Neutrophil (primary cell): Measurements from ENCODE around the gene KDM7A.

Experiments used
- H3K27ac ChIP-seq: fragments of 200-600 bp; sonication (generic); 2 replicates; pipeline ENCODE4 v1.5.1; 2016; ENCODE audit warnings: mild to moderate bottlenecking, moderate library complexity
- H3K27me3 ChIP-seq: fragments of 200-600 bp; sonication (generic); 2 replicates; pipeline ENCODE4 v1.6.0; 2016; ENCODE audit warnings: mild to moderate bottlenecking
- H3K36me3 ChIP-seq: fragments of 200-600 bp; sonication (generic); 2 replicates; pipeline ENCODE4 v1.5.1; 2017
- H3K4me1 ChIP-seq, 2 experiments: fragments of 200-600 bp in 1 of 2; sonication (generic) in 1 of 2; 1 replicate in 1 of 2; 2 replicates in 1 of 2; pipeline versions ENCODE4 v1.5.1 to v1.6.1; 2013 to 2016; ENCODE audit warnings: low read depth in 1 of 2, low read length in 1 of 2, mild to moderate bottlenecking in 1 of 2, moderate library complexity in 1 of 2; ENCODE audit not compliant: control insufficient read depth in 1 of 2, insufficient read depth in 1 of 2
- H3K4me3 ChIP-seq, 2 experiments: fragments of 200-600 bp in 1 of 2; sonication (generic) in 1 of 2; 1 replicate in 1 of 2; 2 replicates in 1 of 2; pipeline ENCODE4 v1.5.1; 2013 to 2016; ENCODE audit warnings: low read depth in 1 of 2, low read length in 1 of 2, mild to moderate bottlenecking in 1 of 2, moderate library complexity in 1 of 2
- H3K9me3 ChIP-seq: fragments of 200-600 bp; sonication (generic); 2 replicates; pipeline ENCODE4 v1.5.1; 2016
- CTCF ChIP-seq: fragments of 200-600 bp; sonication (generic); IDR thresholded peaks from 2 replicates; pipeline ENCODE4 v1.5.1; 2016; ENCODE audit warnings: antibody characterized with exemption

The KDM7A gene

GRCh38 chr7:140197218-140197890 is 20.6 kb upstream of the KDM7A start:
- H3K36me3 ChIP-seq = no peaks in the 10 kb centered on the region
- no peaks in the 10 kb centered on the region for H3K4me1 ChIP-seq
- H3K27me3 ChIP-seq = peaks cover 6% of the 10 kb centered on the region
- H3K4me3 ChIP-seq = no peak overlapping the region
- no peak overlapping the region for H3K27ac ChIP-seq
- no peaks in the 10 kb centered on the region for H3K9me3 ChIP-seq
- TF ChIP-seq CTCF = no peak

DNA sequence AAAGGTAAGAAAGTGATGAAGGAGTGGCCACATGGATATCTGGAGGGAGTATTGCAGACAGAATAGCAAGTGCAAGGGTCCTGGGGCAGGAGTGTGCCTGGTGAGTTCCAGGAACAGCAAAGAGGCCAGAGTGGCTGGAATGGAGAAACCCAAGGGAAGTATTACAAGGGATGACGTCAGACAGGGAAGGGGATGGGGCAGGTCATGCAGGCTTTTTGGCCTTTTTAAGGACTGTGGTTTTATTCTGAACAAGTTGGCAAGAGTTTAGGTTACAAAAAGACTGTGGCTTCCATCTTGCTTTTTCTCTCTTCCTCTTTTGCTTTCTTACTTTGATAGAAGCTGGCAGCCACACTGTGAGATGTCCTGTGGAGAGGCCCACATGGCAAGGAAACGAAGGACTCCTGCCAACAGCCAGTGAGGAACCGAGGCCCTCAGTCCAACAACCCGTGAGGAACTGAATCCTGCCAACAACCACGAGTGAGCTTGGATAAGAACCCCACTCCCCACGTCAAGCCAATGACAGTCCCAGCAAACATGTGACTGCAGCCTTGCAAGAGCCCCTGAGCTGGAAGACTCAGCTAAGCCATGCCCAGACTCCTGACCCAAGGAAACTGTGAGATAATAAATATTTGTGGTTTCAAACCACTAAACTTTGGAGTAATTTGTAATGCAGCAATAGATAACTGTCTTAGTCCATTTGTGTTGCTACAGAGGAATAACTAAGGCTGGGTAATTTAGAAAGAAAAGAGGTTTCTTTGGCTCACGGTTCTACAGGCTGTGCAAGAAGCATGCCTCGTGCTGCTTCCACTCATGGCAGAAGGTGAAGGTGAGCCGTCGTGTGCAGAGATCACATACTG is 19.8 kb upstream of the KDM7A start:
- Histone ChIP-seq H3K36me3 (no peaks in the 10 kb centered on the region), H3K9me3 (no peaks in the 10 kb centered on the region), H3K27me3 (peaks cover 14% of the 10 kb centered on the region), H3K4me3 (no peak overlapping the region), H3K27ac (no peak overlapping the region), H3K4me1 (no peaks in the 10 kb centered on the region)
- TF ChIP-seq CTCF = no peak

GRCh38 chr7:140195859-140196258 is 19.1 kb upstream of the KDM7A start:
- Histone ChIP-seq H3K9me3 (no peaks in the 10 kb centered on the region), H3K4me1 (no peaks in the 10 kb centered on the region)
- no peak for TF ChIP-seq CTCF

DNA sequence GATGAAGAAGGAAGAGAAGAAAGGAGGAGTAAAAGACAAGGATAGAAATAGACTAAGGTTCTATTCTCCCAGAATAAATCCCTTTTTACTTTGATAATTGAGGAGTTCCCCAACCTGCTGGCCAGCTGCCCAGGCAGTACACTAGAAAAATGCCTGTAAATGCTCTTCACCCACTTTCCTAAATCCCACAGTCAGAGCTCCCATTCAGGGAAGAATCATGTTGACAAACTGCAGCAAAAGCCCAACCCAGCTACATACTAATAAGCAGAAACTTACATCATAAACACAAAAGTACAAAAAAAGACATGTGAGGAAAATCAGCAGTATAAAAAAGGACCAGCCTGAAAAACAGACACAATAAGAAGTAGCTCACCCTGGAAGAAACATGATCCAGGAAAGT is 15.8 kb upstream of the KDM7A start:
- Histone ChIP-seq H3K27ac (no peak overlapping the region), H3K9me3 (no peaks in the 10 kb centered on the region), H3K27me3 (peaks cover 33% of the 10 kb centered on the region), H3K36me3 (no peaks in the 10 kb centered on the region), H3K4me3 (no peak overlapping the region), H3K4me1 (no peaks in the 10 kb centered on the region)
- TF ChIP-seq CTCF = no peak

More at GRCh38 chr7:140195859-140196258, 19.1 kb upstream of the KDM7A start:
- no peak overlapping the region for H3K27ac ChIP-seq
- no peaks in the 10 kb centered on the region for H3K36me3 ChIP-seq
- H3K27me3 ChIP-seq = peaks cover 21% of the 10 kb centered on the region
- no peak overlapping the region for H3K4me3 ChIP-seq

GRCh38 chr7:140192176-140192575 is 15.4 kb upstream of the KDM7A start:
- no peaks in the 10 kb centered on the region for H3K36me3 ChIP-seq
- H3K27me3 ChIP-seq = peaks cover 33% of the 10 kb centered on the region
- no peaks in the 10 kb centered on the region for H3K9me3 ChIP-seq
- TF ChIP-seq CTCF = no peak
- no peak overlapping the region for H3K4me3 ChIP-seq
- no peaks in the 10 kb centered on the region for H3K4me1 ChIP-seq
- no peak overlapping the region for H3K27ac ChIP-seq
